Endodermal cell (in vitro differentiated cells): ENCODE measurements around the gene NAA60. TPM values are rescaled to one million over a fixed set of nuclear protein-coding genes. Genes with fewer than 3 reads are reported as not detected.

ENCODE experiments used
- DNase-seq: peaks from one replicate; pipeline ENCODE4 v3.0.0-alpha.2; 2017
- H3K27ac ChIP-seq: 2 replicates; pipeline ENCODE4 v1.5.1; 2013; ENCODE audit warnings: mild to moderate bottlenecking, low read depth, low read length, moderate library complexity
- H3K27me3 ChIP-seq: 2 replicates; pipeline ENCODE4 v1.6.1; 2013; ENCODE audit warnings: mild to moderate bottlenecking, low read length, moderate library complexity; ENCODE audit not compliant: insufficient read depth, control insufficient read depth, poor library complexity, severe bottlenecking
- H3K36me3 ChIP-seq: 2 replicates; pipeline ENCODE4 v1.7.0; 2013; ENCODE audit warnings: mild to moderate bottlenecking, low read length, moderate library complexity; ENCODE audit not compliant: control insufficient read depth, insufficient read depth
- H3K4me1 ChIP-seq: one replicate; pipeline ENCODE4 v1.7.0; 2013; ENCODE audit warnings: low read length; ENCODE audit not compliant: control insufficient read depth, insufficient read depth
- H3K4me3 ChIP-seq: 2 replicates; pipeline ENCODE4 v1.5.1; 2013; ENCODE audit warnings: mild to moderate bottlenecking, low read length, moderate library complexity
- H3K9ac ChIP-seq: 2 replicates; pipeline ENCODE4 v1.6.1; 2013; ENCODE audit warnings: mild to moderate bottlenecking, low read length, moderate library complexity; ENCODE audit not compliant: poor library complexity, severe bottlenecking; ENCODE audit errors: extremely low read depth
- H3K9me3 ChIP-seq: 2 replicates; pipeline ENCODE4 v1.6.1; 2013; ENCODE audit warnings: mild to moderate bottlenecking, low read length, moderate library complexity; ENCODE audit not compliant: control insufficient read depth
- H3K27ac Mint-ChIP-seq: 2 replicates; pipeline ENCODE4 v1.8.0; 2020; ENCODE audit warnings: mixed read lengths
- H3K27me3 Mint-ChIP-seq: 2 replicates; pipeline ENCODE4 v1.8.0; 2021; ENCODE audit warnings: mild to moderate bottlenecking, mixed read lengths; ENCODE audit not compliant: insufficient read depth
- H3K36me3 Mint-ChIP-seq: 2 replicates; pipeline ENCODE4 v1.8.0; 2020; ENCODE audit warnings: low read depth, mixed read lengths
- H3K4me1 Mint-ChIP-seq: 2 replicates; pipeline ENCODE4 v1.8.0; 2020; ENCODE audit warnings: mixed read lengths
- H3K4me3 Mint-ChIP-seq: 2 replicates; pipeline ENCODE4 v1.8.0; 2020; ENCODE audit warnings: mild to moderate bottlenecking, moderate library complexity, mixed read lengths
- H3K9me3 Mint-ChIP-seq: 2 replicates; pipeline ENCODE4 v1.8.0; 2020; ENCODE audit warnings: mild to moderate bottlenecking, mixed read lengths
- CTCF ChIP-seq: fragments of 200-600 bp; sonication (generic); conservative IDR thresholded peaks from 2 replicates; pipeline ENCODE4 v1.5.0; 2021; ENCODE audit warnings: antibody characterized with exemption, mild to moderate bottlenecking
- WGBS, 2 experiments: methylation state at CpG; one replicate each; pipeline versions ENCODE4 v1.1.5 to v1.1.7; 2013; ENCODE audit warnings: missing lambda C conversion rate in 2 of 2, mixed read lengths in 1 of 2; ENCODE audit not compliant: insufficient coverage in 1 of 2, insufficient read length in 1 of 2; 5-methylcytosine and 5-hydroxymethylcytosine counted together
- total RNA-seq, 2 donors: library from RNA; stranded (reverse); fragmentation: NEBNext Ultra II Directional in 1 of 2; extraction: Animal tissue kit (Norgen Biotek cat#: 25700) in 1 of 2; gene quantifications; 2 replicates in 1 of 2; 3 replicates in 1 of 2; pipeline ENCODE4 v1.2.1, GENCODE V29; 2021

NAA60 gene
- total RNA-seq, 2 donors from 2014 or later, result 54.5 to 61.8 TPM

DNA sequence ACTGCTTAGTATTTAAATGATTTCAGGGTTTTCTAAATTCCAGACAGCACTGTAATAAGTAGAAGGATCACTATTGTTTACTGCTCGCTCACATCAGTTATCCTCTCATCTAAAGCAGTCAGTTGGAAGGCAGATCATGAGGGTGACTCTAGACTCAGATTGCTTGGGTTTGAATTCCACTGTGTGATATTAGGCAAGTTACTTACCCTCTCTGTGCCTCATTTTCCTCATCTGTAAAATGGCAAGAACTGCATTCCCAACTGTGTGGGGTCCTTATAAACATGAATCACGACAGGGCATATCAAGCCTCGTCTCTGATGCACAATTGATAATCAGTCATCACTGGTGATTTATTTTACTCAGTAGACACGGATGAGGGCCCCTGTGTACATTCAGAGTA is 72.4 kb downstream of the NAA60 start:
- no peaks in the 10 kb centered on the region for H3K9me3 ChIP-seq
- no peaks in the 10 kb centered on the region for H3K4me1 Mint-ChIP-seq
- H3K27me3 ChIP-seq, result no peaks in the 10 kb centered on the region
- 88 to 96% methylated on average over 3 to 4 of the region's 4 CpGs for WGBS, 2 experiments
- H3K4me1 ChIP-seq, result no peaks in the 10 kb centered on the region
- no peak overlapping the region for H3K27ac ChIP-seq
- peaks cover 67% of the 10 kb centered on the region for H3K36me3 Mint-ChIP-seq
- H3K9me3 Mint-ChIP-seq, result no peaks in the 10 kb centered on the region
- DNase-seq, result no peak
- no peak overlapping the region for H3K27ac Mint-ChIP-seq
- no peaks in the 10 kb centered on the region for H3K27me3 Mint-ChIP-seq
- TF ChIP-seq CTCF, result no peak
- H3K9ac ChIP-seq, result no peak overlapping the region
- no peak overlapping the region for H3K4me3 Mint-ChIP-seq
- peaks cover 76% of the 10 kb centered on the region for H3K36me3 ChIP-seq
- no peak overlapping the region for H3K4me3 ChIP-seq

DNA sequence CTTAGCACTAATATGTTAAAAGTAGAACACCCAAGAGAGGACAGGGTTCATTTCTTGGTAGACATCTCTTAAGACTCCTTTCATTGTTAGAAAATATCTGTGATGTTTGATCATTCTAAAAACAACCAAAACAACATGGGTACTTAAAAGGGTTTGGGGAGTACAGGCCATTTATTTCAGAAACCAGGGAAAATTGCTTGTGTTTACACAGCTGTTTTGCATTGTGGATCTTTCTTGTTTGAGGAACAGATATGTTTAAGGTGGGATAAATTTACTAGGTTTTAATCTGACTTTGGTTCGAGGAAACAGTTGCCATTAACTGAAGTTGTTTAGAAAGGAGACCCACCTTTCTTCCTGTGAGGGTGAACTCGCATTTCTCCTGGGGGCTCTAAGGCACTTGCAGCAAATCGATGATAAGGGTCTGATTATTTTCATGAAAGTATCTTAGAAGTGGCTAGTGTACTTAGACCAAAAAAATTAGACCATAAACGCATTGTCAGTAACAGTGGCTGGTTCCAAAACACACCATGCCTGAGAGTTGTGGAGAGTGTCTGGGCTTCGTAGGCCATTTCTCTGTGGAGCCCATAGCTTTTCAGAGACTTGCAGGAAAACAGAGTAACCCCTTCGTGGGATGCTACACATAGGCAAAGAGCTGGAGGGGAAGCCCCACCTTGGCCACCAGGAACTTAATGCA is 75.0 kb downstream of the NAA60 start:
- WGBS, 2 experiments, result 94 to 96% methylated on average over 5 to 6 of the region's 6 CpGs
- H3K9me3 ChIP-seq, result no peaks in the 10 kb centered on the region
- H3K27me3 ChIP-seq, result no peaks in the 10 kb centered on the region
- Mint-ChIP-seq H3K9me3 (no peaks in the 10 kb centered on the region), H3K4me3 (no peak overlapping the region), H3K36me3 (peaks cover 57% of the 10 kb centered on the region), H3K27ac (no peak overlapping the region), H3K4me1 (no peaks in the 10 kb centered on the region), H3K27me3 (no peaks in the 10 kb centered on the region)
- peaks cover 69% of the 10 kb centered on the region for H3K36me3 ChIP-seq
- no peak for DNase-seq
- no peak for TF ChIP-seq CTCF
- no peak overlapping the region for H3K9ac ChIP-seq
- no peaks in the 10 kb centered on the region for H3K4me1 ChIP-seq
- no peak overlapping the region for H3K4me3 ChIP-seq
- H3K27ac ChIP-seq, result no peak overlapping the region

DNA sequence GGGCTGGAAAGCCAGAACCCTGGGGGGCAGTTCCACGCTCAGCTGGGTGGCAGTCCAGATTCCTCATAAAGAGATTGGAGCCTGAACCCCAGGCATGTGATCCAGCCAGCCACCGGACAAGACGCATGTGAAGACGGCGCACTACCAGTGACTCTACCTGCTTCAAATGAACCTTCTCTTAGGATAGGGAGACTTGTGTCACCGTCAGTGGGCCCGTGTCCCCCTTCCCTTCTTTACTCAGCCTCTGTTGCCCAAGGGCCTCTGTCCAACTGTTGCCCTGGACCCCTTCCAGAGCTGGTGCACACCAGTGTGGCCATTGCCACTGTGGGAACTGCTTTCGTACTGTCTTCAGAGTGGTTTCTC is 75.5 kb downstream of the NAA60 start:
- no peak for TF ChIP-seq CTCF
- H3K4me1 ChIP-seq, result no peaks in the 10 kb centered on the region
- no peaks in the 10 kb centered on the region for H3K27me3 Mint-ChIP-seq
- no peak for DNase-seq
- no peaks in the 10 kb centered on the region for H3K9me3 Mint-ChIP-seq
- H3K4me1 Mint-ChIP-seq, result no peaks in the 10 kb centered on the region
- H3K27ac ChIP-seq, result no peak overlapping the region
- WGBS, 2 experiments, result 95 to 96% methylated on average over 7 to 8 of the region's 8 CpGs
- no peak overlapping the region for H3K4me3 Mint-ChIP-seq
- peaks cover 69% of the 10 kb centered on the region for H3K36me3 ChIP-seq
- no peak overlapping the region for H3K4me3 ChIP-seq
- H3K27ac Mint-ChIP-seq, result no peak overlapping the region
- H3K27me3 ChIP-seq, result no peaks in the 10 kb centered on the region
- peaks cover 57% of the 10 kb centered on the region for H3K36me3 Mint-ChIP-seq
- no peaks in the 10 kb centered on the region for H3K9me3 ChIP-seq
- no peak overlapping the region for H3K9ac ChIP-seq
